NT2/D1 (cell line): ENCODE results near the gene ELL2.

Experiments used
- SUZ12 ChIP-seq: IDR thresholded peaks from 2 replicates; pipeline ENCODE4 v1.6.1; 2011; ENCODE audit not compliant: insufficient read length, insufficient read depth; ENCODE audit errors: extremely low read depth
- YY1 ChIP-seq: IDR thresholded peaks from 2 replicates; pipeline ENCODE4 v1.6.1; 2011; ENCODE audit not compliant: insufficient read length, insufficient read depth
- ZNF274 ChIP-seq: IDR thresholded peaks from 2 replicates; pipeline ENCODE4 v1.6.1; 2011; ENCODE audit warnings: mild to moderate bottlenecking, low read depth, low read length

GRCh38 chr5:95901676-95902627, 59.7 kb downstream of the ELL2 start:
- TF ChIP-seq ZNF274 (no peak), YY1 (no peak), SUZ12 (no peak)
